HG03558 (cell line): ENCODE data around the gene EMC1.
"Not testable (repeated sequence)": the region's sequence is repeated elsewhere in the genome, so short reads cannot be mapped to it uniquely, and the experiment has no call there.

Experiments used
- ATAC-seq: cut with Tn5 transposase; IDR thresholded peaks from one replicate; pipeline ENCODE4 v1.9.1; 2021; ENCODE audit warnings: moderate number of reproducible peaks; ENCODE audit not compliant: unreplicated experiment; ENCODE audit errors: extremely low read depth

The EMC1 gene

DNA sequence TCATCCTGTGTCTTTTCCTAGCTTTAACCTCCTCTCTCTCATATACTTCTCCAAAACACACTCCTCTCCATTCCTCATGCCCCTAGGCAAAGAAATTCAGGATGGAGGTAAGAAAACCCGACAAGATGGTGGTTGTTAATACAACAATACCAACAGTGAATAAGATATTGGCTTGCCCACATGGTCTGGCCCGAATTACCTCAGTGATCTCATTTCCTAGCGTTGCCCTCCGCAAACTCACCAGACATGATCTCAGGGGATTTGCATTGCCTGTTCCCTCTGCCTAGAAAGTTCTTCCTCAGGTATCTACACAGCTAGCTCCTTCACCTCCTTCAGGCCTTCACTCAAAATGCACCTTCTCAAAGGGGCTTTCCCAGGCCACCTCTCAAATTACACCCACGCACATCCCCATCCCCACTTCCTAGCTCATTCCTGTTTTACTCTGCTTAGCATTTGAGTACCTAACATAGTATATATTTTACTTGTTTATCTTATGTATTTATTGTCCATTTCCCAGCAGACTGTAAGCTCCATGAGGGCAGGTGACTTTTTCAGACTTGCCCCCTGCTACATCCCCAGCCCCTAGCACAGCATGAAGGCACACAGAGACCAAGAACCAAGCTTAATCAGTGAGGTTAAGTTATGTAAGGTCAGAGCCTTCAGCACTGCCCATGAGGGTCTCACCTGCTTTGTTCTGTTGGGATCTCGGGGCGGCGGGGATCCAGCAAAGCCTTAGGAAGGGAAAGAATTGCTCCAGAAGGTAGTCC, 31.1 kb downstream of the EMC1 start:
- no peak for ATAC-seq

DNA sequence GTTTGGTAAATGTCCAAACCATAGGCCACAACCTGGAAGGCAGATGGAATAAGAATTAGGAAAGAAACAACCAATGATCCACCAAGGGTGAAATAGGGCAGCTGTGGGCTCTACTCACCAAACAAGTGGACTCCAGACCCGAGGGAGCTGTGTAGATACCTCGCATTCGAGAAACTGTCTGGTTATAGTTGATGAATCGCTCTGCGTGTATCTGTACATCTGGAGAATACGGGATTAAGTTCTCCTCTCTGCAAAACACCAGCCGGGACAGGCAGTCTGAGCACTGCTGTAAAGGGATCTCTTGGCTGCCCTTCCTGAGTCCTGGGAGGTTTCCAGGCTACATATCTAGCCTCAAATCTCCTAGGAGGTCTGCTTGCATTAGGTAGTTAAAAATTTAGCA, 31.9 kb downstream of the EMC1 start:
- no peak for ATAC-seq

GRCh38 chr1:19216585-19216984, 34.7 kb downstream of the EMC1 start:
- ATAC-seq: not testable (repeated sequence)

DNA sequence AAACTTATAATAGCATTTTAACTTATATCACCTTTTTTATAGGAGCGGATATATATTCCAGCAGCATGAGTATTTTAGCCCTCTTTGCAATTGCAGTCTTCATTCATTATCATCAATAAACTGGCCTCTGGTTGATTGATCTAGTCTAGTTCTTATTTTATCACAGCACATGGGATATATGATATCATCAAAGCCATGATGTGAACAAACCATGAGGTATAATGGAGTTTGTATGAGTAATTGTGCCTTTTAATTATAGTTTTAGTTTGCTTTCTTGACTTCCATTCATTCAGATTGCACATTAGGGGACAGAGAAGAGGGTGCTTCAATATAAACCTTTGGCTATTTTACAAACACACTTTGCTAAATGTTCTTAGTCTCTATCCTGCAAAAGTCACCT, 37.7 kb downstream of the EMC1 start:
- ATAC-seq: no peak

GRCh38 chr1:19212167-19212566, 39.2 kb downstream of the EMC1 start:
- ATAC-seq: no peak

DNA sequence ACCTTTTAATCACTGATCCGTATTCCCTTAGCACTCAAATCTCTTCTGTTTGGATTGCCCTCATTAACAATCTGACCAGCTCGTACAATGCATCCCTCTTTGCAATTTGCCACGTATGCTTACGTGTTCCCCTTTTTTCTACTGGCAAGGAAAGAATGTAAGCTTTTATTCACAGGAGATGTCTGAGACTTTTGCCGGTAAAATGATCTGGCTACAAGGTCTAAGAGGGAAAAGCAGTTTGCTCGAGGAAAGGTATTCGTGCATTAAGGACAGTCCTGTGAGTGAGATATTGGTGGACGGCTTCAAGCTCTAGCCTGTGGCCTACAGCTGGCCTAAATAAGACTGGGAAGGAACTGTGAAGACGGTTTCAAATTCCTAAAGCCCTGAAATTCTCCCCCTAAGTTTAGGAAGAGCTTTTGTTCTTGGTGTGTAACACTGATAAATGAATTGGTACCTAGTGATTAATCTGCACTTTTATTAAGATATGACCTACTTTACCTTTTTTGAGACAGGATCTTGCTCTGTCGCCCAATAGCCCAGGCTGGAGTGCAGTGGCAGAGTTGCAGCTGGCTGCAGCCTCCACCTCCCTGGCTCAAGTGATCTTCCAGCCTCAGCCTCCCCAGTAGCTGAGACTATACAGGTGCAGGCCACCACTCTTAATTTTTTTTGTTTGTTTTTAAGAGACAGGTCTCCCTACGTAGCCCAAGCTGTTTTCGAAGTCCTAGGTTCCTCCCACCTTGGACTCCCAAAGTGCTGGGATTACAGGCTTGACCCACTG, 40.4 kb downstream of the EMC1 start:
- ATAC-seq: no peak

- ATAC-seq: peak; percentile 47
These were observed 41.1 kb downstream of the EMC1 start, which contains the start of gene UBR4 for GRCh38 chr1:19209990-19210771. Gene UBR4, minus strand, starts transcription at chr1:19210266. Its CDS starts 18 bp downstream, at chr1:19210248.

DNA sequence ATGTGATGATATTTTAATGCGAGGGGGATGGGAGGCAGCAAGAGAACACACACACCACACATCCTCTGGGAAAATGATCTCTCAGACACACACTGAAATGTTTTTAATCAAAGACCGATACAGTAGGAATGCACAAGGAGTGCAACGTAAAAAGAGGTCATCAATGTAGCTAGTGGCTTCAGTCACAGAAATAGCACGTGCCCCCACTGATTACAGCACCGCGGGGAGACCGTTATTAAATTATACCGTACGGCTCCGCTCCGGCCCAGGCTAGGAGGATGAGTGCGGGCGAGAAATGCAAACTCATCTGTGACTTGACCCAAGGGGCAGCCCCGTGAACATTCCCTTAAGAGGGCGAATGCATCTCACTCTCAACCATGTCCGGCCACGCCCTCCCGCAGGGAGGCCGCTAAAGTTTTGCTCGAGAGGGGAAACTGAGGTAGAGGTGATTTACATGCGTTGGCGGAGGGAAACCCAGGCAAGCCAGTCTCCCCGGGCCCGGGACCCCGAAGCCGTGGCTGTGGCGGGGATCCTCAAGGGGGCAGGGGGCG, 41.8 kb downstream of the EMC1 start:
- ATAC-seq: no peak

DNA sequence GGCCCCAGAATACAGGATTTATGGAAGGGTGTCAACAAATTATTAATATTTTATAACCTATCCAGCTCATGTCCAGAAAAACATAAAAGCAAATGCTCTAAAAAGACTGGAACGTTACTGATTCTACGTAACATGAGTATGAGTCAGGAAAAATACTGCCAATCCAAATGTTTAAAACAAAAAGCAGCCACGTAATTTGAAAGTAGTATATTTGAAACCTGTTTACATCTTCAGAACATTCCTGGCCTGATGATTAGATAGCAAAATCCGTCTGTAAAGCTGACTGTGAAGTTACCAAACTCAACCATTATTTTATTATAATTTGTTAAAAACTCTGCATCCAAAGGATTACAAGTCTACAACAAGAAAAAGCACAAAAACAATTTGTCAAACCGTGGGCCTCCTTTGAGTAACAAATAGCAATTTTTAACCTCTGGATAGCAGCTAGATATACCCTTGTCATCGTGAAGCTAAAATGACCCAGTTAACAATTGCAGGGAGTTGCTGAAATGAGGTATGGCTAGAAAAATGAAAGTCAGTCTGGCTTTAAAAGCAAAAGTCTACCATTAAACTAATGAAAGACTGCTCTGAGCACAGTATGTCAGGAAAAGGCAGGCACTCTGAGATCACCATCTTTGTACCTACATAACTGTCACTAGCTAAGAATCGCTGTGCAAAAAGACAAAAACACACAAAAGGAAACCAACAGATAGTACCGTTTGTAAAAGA, 42.5 kb downstream of the EMC1 start:
- no peak for ATAC-seq

GRCh38 chr1:19206947-19207346, 44.4 kb downstream of the EMC1 start:
- ATAC-seq: no peak

DNA sequence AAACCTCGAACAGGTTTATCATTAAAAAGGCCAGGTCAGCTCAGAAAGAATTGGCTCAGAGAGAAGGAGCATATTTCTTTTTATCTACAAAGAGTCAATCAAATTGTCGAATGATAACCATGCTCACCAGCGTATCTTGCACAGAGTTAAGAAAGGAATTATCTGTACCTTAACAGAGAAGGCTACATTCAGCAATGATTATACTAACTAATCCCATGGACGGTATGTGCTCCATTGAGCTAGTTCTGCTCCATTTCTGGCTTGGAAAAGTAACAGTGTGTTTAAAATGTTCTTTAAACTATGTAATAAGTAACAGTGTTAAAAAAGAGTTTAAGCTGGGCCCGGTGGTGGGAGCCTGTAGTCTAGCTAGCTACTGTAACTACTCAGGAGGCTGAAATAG, 45.5 kb downstream of the EMC1 start:
- no peak for ATAC-seq

GRCh38 chr1:19205403-19205802, 45.9 kb downstream of the EMC1 start:
- ATAC-seq: no peak

- no peak for ATAC-seq
These were observed 46.7 kb downstream of the EMC1 start for GRCh38 chr1:19204446-19205266.

DNA sequence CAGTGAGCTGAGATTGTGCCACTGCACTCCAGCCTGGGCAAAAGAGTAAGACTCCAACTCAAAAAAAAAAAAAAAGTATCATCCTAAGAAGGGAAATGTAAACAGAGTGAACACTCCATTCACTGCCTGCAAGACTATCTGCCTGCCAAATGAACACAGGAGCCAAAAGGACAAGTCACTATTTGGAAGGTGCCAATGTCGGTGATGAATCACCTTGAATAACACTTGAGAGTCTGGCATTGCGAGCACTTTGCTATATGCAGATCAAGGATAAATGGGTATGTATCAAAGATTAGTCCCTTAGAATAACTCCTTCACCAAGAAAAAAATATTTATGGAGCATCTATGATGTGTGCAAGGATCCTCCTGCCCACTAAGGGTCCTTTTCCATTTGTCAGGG, 47.9 kb downstream of the EMC1 start:
- no peak for ATAC-seq

DNA sequence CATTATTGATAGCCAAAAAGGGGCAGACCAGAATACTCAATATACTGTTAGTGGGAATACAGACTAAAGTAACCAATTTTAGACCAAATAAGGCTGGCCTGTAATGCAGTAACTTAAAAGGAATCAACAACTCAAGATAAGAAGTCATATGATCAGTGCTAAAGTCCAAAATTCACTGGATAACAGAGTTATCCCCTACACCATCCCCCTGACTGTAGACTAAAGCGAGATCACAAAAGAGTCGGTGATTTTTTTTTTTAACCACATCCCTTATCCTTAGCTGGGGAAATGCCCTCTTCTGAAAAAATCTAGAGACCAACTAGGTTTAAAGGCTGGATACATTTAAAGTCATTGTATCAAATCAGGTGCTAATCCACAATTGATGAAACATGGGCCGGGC, 48.9 kb downstream of the EMC1 start:
- ATAC-seq: no peak

GRCh38 chr1:19199969-19200604, 51.2 kb downstream of the EMC1 start:
- ATAC-seq: no peak

GRCh38 chr1:19199329-19199968, 51.9 kb downstream of the EMC1 start:
- no peak for ATAC-seq

- ATAC-seq: no peak
These were observed 52.5 kb downstream of the EMC1 start for GRCh38 chr1:19198820-19199219.
